HepG2 (cell line): ENCODE data around the gene ZACN. TPM values are rescaled to one million over a fixed set of nuclear protein-coding genes. Genes with fewer than 3 reads are reported as not detected.

Experiments
- ATAD3A ChIP-seq: sonication (generic); formaldehyde crosslinking; IDR thresholded peaks from 2 replicates; pipeline ENCODE4 v1.4.0; 2020; ENCODE audit warnings: missing genetic modification reagents
- ISX ChIP-seq: sonication (generic); formaldehyde crosslinking; conservative IDR thresholded peaks from 2 replicates; pipeline ENCODE4 v1.5.0; 2020; ENCODE audit warnings: missing genetic modification reagents
- MAFG ChIP-seq: sonication (generic); formaldehyde crosslinking; IDR thresholded peaks from 2 replicates; pipeline ENCODE4 v1.5.1; 2020; ENCODE audit warnings: mild to moderate bottlenecking, missing genetic modification reagents
- MIER2 ChIP-seq: IDR thresholded peaks from 2 replicates; pipeline ENCODE4 v1.6.1; 2016; ENCODE audit warnings: missing biosample characterization, missing genetic modification reagents
- SALL1 ChIP-seq: sonication (generic); formaldehyde crosslinking; IDR thresholded peaks from 2 replicates; pipeline ENCODE4 v1.8.0; 2022; ENCODE audit warnings: mild to moderate bottlenecking, missing genetic modification reagents
- SPEN ChIP-seq: sonication (generic); formaldehyde crosslinking; IDR thresholded peaks from 2 replicates; pipeline ENCODE4 v1.5.1; 2020; ENCODE audit warnings: low read depth, mild to moderate bottlenecking, missing genetic modification reagents
- TCF12 ChIP-seq, 2 experiments: fragments of 450-650 bp in 1 of 2; sonication (generic) in 1 of 2; formaldehyde crosslinking in 1 of 2; IDR thresholded peaks; 2 replicates each; pipeline versions ENCODE4 v1.6.1 to v1.8.0; 2017 to 2022; ENCODE audit warnings: antibody characterized with exemption in 1 of 2, mild to moderate bottlenecking in 1 of 2, missing genetic modification reagents in 1 of 2, moderate library complexity in 1 of 2
- ZNF224 ChIP-seq: sonication (generic); formaldehyde crosslinking; IDR thresholded peaks from 2 replicates; pipeline ENCODE4 v1.5.0; 2020; ENCODE audit warnings: mild to moderate bottlenecking, missing genetic modification reagents
- ZNF232 ChIP-seq: sonication (generic); formaldehyde crosslinking; IDR thresholded peaks from 2 replicates; pipeline ENCODE4 v1.4.0; 2020; ENCODE audit warnings: missing genetic modification reagents, borderline replicate concordance
- ZNF558 ChIP-seq: sonication (generic); formaldehyde crosslinking; IDR thresholded peaks from 2 replicates; pipeline ENCODE4 v1.9.0; 2022; ENCODE audit warnings: mild to moderate bottlenecking, missing genetic modification reagents, borderline replicate concordance
- ZNF574 ChIP-seq: sonication (generic); formaldehyde crosslinking; IDR thresholded peaks from 2 replicates; pipeline ENCODE4 v1.4.0; 2020; ENCODE audit warnings: missing genetic modification reagents
- ZNF792 ChIP-seq: IDR thresholded peaks from 2 replicates; pipeline ENCODE4 v1.6.1; 2016
- polyA plus RNA-seq, 8 experiments: library from polyadenylated mRNA; depleted of rRNA in 3 of 8; stranded (reverse) in 7 of 8; unstranded in 1 of 8; fragments of >200 nt; fragmentation: Illumina TruSeq in 4 of 8; extraction: Trizol in 4 of 8; gene quantifications; 2 replicates each; pipeline versions ENCODE4 v1.2.1 to v1.2.3, GENCODE V29; 2011 to 2016; ENCODE audit warnings: low read depth in 4 of 8, missing spikeins in 1 of 8, mixed read lengths in 1 of 8; ENCODE audit not compliant: insufficient read depth in 1 of 8
- total RNA-seq, 5 experiments: library from RNA; depleted of rRNA; stranded (reverse); fragments of >200 nt; fragmentation: Illumina TruSeq; extraction: Trizol; gene quantifications; 2 replicates each; pipeline ENCODE4 v1.2.3, GENCODE V29; 2016; ENCODE audit warnings: low read depth in 1 of 5
- TF ChIP-seq, protein P1 (sequence below): sonication (generic); formaldehyde crosslinking; IDR thresholded peaks from 2 replicates; pipeline ENCODE4 v1.9.0; 2022; ENCODE audit warnings: low read depth, missing genetic modification reagents
- TF ChIP-seq, protein P2 (sequence below): sonication (generic); formaldehyde crosslinking; IDR thresholded peaks from 2 replicates; pipeline ENCODE4 v1.5.1; 2020; ENCODE audit warnings: mild to moderate bottlenecking, missing genetic modification reagents, borderline replicate concordance
- TF ChIP-seq, protein P3 (sequence below): sonication (generic); formaldehyde crosslinking; IDR thresholded peaks from 2 replicates; pipeline ENCODE4 v1.8.1; 2023; ENCODE audit warnings: missing genetic modification reagents, inconsistent platforms, borderline replicate concordance
- TF ChIP-seq, protein P4 (sequence below): sonication (generic); formaldehyde crosslinking; IDR thresholded peaks from 2 replicates; pipeline ENCODE4 v1.5.0; 2020; ENCODE audit warnings: missing genetic modification reagents, mild to moderate bottlenecking, borderline replicate concordance

The ZACN gene
- total and polyA plus RNA-seq, 2 of the 13 experiments (the other 11 are each of a cell fraction or from before 2014, with no cell fraction given) = 0.11 to 0.15 TPM

DNA sequence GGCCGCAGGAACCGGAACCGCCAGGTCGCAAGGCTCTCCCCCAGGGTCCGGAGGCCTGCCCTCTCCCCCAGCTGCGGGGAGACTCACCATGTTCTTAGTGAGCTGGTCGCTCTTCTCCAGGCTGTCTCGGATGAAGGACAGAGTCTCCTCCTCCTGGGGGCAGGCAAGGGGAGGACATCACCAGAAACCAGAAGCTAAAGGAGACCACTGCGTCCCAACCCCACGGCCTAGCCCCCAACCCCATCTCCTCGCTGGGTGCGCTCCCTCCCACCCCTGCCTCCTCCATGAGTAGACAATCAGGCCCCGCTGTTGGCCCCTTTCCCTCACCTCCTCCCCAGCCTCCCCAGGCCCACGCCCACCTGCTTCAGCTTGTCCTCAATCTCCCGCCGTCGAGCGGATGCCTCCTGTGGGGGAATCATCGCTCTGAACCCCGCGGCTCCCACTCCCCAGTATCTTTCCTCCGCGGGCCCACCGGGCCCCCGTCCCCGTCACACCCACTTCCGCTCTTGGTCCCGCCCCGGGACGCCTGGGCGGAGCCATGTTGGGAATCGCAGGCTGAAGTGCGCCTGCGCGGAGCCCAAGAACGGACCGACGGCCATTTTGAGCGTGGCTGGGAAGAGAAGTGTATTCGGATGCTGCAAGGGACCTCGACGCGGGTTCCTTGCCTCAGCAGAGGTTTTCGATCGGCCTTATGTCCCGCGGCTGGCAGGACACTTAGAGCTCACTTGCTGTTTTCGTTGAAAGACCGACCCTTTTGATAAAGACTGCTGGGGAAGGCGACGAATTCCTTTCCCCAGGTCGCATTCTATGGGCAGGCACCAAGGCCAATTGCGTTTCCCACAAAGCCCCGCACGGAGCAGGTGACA lies 24.5 kb downstream of the ZACN start, which contains the start of gene EXOC7 (continued):
- TF ChIP-seq, protein P1, sequence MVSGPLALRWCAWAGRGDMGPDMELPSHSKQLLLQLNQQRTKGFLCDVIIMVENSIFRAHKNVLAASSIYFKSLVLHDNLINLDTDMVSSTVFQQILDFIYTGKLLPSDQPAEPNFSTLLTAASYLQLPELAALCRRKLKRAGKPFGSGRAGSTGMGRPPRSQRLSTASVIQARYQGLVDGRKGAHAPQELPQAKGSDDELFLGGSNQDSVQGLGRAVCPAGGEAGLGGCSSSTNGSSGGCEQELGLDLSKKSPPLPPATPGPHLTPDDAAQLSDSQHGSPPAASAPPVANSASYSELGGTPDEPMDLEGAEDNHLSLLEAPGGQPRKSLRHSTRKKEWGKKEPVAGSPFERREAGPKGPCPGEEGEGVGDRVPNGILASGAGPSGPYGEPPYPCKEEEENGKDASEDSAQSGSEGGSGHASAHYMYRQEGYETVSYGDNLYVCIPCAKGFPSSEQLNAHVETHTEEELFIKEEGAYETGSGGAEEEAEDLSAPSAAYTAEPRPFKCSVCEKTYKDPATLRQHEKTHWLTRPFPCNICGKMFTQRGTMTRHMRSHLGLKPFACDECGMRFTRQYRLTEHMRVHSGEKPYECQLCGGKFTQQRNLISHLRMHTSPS (CRISPR knock-in tag) = 0 out of 2 replicates have a peak, but pooled peaks have one; percentile 4
- TF ChIP-seq, protein P2, sequence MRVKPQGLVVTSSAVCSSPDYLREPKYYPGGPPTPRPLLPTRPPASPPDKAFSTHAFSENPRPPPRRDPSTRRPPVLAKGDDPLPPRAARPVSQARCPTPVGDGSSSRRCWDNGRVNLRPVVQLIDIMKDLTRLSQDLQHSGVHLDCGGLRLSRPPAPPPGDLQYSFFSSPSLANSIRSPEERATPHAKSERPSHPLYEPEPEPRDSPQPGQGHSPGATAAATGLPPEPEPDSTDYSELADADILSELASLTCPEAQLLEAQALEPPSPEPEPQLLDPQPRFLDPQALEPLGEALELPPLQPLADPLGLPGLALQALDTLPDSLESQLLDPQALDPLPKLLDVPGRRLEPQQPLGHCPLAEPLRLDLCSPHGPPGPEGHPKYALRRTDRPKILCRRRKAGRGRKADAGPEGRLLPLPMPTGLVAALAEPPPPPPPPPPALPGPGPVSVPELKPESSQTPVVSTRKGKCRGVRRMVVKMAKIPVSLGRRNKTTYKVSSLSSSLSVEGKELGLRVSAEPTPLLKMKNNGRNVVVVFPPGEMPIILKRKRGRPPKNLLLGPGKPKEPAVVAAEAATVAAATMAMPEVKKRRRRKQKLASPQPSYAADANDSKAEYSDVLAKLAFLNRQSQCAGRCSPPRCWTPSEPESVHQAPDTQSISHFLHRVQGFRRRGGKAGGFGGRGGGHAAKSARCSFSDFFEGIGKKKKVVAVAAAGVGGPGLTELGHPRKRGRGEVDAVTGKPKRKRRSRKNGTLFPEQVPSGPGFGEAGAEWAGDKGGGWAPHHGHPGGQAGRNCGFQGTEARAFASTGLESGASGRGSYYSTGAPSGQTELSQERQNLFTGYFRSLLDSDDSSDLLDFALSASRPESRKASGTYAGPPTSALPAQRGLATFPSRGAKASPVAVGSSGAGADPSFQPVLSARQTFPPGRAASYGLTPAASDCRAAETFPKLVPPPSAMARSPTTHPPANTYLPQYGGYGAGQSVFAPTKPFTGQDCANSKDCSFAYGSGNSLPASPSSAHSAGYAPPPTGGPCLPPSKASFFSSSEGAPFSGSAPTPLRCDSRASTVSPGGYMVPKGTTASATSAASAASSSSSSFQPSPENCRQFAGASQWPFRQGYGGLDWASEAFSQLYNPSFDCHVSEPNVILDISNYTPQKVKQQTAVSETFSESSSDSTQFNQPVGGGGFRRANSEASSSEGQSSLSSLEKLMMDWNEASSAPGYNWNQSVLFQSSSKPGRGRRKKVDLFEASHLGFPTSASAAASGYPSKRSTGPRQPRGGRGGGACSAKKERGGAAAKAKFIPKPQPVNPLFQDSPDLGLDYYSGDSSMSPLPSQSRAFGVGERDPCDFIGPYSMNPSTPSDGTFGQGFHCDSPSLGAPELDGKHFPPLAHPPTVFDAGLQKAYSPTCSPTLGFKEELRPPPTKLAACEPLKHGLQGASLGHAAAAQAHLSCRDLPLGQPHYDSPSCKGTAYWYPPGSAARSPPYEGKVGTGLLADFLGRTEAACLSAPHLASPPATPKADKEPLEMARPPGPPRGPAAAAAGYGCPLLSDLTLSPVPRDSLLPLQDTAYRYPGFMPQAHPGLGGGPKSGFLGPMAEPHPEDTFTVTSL (CRISPR knock-in tag) = peak; percentile 68; the same call in 1 of the 2 replicates
- TF ChIP-seq SPEN (CRISPR knock-in tag) (peak; percentile 75; the same call in 1 of the 2 replicates), ZNF574 (CRISPR knock-in tag) (peak; percentile 88), ZNF792 (CRISPR knock-in tag) (no peak), ISX (no peak), MIER2 (0 out of 2 replicates have a peak, but pooled peaks have one; percentile 16), ATAD3A (CRISPR knock-in tag) (no peak), TCF12 (IDR thresholded peaks at IDR 0.05) (no peak), TCF12 (CRISPR knock-in tag; IDR thresholded peaks at IDR 0.05) (0 out of 2 replicates have a peak, but pooled peaks have one; percentile 52), MAFG (CRISPR knock-in tag) (no peak), ZNF558 (CRISPR knock-in tag) (no peak), ZNF224 (CRISPR knock-in tag) (peak; percentile 93; the same call in 1 of the 2 replicates), ZNF232 (no peak; the same call in 1 of the 2 replicates), SALL1 (peak; percentile 74)
- TF ChIP-seq, protein P3, sequence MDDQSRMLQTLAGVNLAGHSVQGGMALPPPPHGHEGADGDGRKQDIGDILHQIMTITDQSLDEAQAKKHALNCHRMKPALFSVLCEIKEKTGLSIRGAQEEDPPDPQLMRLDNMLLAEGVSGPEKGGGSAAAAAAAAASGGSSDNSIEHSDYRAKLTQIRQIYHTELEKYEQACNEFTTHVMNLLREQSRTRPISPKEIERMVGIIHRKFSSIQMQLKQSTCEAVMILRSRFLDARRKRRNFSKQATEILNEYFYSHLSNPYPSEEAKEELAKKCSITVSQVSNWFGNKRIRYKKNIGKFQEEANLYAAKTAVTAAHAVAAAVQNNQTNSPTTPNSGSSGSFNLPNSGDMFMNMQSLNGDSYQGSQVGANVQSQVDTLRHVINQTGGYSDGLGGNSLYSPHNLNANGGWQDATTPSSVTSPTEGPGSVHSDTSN = no peak
- TF ChIP-seq, protein P4, sequence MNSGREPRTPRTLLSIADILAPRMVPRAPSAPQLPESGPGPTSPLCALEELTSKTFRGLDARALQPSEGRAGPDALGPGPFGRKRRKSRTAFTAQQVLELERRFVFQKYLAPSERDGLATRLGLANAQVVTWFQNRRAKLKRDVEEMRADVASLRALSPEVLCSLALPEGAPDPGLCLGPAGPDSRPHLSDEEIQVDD = no peak
